Liver (tissue), 9 donors: ENCODE measurements around the gene KIT. TPM values are rescaled to one million over a fixed set of nuclear protein-coding genes. Genes with fewer than 3 reads are reported as not detected.

Experiments used
- DNase-seq: peaks from one replicate; pipeline ENCODE4 v3.0.0-alpha.2; 2017; ENCODE audit warnings: low spot score
- H3K27ac ChIP-seq, 2 donors: one replicate each; pipeline ENCODE4 v1.7.0; 2013; ENCODE audit warnings: inconsistent platforms in 2 of 2, low read length in 2 of 2, control low read depth in 1 of 2, low read depth in 1 of 2, mild to moderate bottlenecking in 1 of 2
- H3K27me3 ChIP-seq, 4 donors: one replicate each; pipeline versions ENCODE4 v1.6.1 to v1.7.0; 2013; ENCODE audit warnings: low read length in 3 of 4, inconsistent platforms in 1 of 4, mild to moderate bottlenecking in 1 of 4, moderate library complexity in 1 of 4; ENCODE audit not compliant: control insufficient read depth in 4 of 4, insufficient read depth in 4 of 4
- H3K36me3 ChIP-seq, 4 donors: one replicate each; pipeline versions ENCODE4 v1.6.1 to v1.7.0; 2013; ENCODE audit warnings: low read length in 3 of 4, mild to moderate bottlenecking in 3 of 4, low read depth in 1 of 4, moderate library complexity in 1 of 4; ENCODE audit not compliant: control insufficient read depth in 4 of 4, insufficient read depth in 3 of 4
- H3K4me1 ChIP-seq, 4 donors: one replicate each; pipeline versions ENCODE4 v1.6.1 to v1.7.0; 2013; ENCODE audit warnings: low read length in 3 of 4, mild to moderate bottlenecking in 3 of 4, moderate library complexity in 1 of 4; ENCODE audit not compliant: control insufficient read depth in 4 of 4, insufficient read depth in 4 of 4
- H3K4me3 ChIP-seq, 3 donors: one replicate each; pipeline versions ENCODE4 v1.6.1 to v1.7.0; 2013; ENCODE audit warnings: low read length in 3 of 3, control low read depth in 1 of 3, low read depth in 1 of 3, mild to moderate bottlenecking in 1 of 3
- H3K9ac ChIP-seq, 2 donors: one replicate each; pipeline ENCODE4 v1.7.0; 2013; ENCODE audit warnings: low read length in 2 of 2, mild to moderate bottlenecking in 2 of 2, moderate library complexity in 2 of 2, control low read depth in 1 of 2, low read depth in 1 of 2
- H3K9me3 ChIP-seq, 4 donors: one replicate each; pipeline versions ENCODE4 v1.6.1 to v1.7.0; 2013; ENCODE audit warnings: low read length in 3 of 4; ENCODE audit not compliant: control insufficient read depth in 4 of 4
- EGR1 ChIP-seq, 2 donors: IDR thresholded peaks; 2 replicates each; pipeline ENCODE4 v1.6.1; 2016 to 2018; ENCODE audit warnings: antibody characterized with exemption in 2 of 2, low read depth in 2 of 2
- FOXA1 ChIP-seq: IDR thresholded peaks from 2 replicates; pipeline ENCODE4 v1.6.1; 2016; ENCODE audit warnings: antibody characterized with exemption
- FOXA2 ChIP-seq: IDR thresholded peaks from 2 replicates; pipeline ENCODE4 v1.6.1; 2016; ENCODE audit warnings: antibody characterized with exemption
- GABPA ChIP-seq, 2 donors: IDR thresholded peaks in 1 of 2; conservative IDR thresholded peaks in 1 of 2; 2 replicates each; pipeline ENCODE4 v1.6.1; 2016; ENCODE audit warnings: antibody characterized with exemption in 2 of 2, mild to moderate bottlenecking in 1 of 2, moderate library complexity in 1 of 2
- HNF4A ChIP-seq, 2 donors: conservative IDR thresholded peaks; 2 replicates each; pipeline ENCODE4 v1.6.1; 2016; ENCODE audit warnings: antibody characterized with exemption in 2 of 2, mild to moderate bottlenecking in 2 of 2
- HNF4G ChIP-seq: IDR thresholded peaks from 2 replicates; pipeline ENCODE4 v1.6.1; 2016; ENCODE audit warnings: antibody characterized with exemption
- JUND ChIP-seq, 2 donors: IDR thresholded peaks; 2 replicates each; pipeline ENCODE4 v1.6.1; 2016; ENCODE audit warnings: antibody characterized with exemption in 2 of 2
- NR2F2 ChIP-seq: IDR thresholded peaks from 2 replicates; pipeline ENCODE4 v1.6.1; 2016; ENCODE audit warnings: antibody characterized with exemption
- RAD21 ChIP-seq, 2 donors: IDR thresholded peaks; 2 replicates each; pipeline ENCODE4 v1.6.1; 2016; ENCODE audit warnings: antibody characterized with exemption in 2 of 2, mild to moderate bottlenecking in 2 of 2
- RXRA ChIP-seq, 2 donors: IDR thresholded peaks; 2 replicates each; pipeline ENCODE4 v1.6.1; 2017 to 2018; ENCODE audit warnings: antibody characterized with exemption in 2 of 2, mild to moderate bottlenecking in 1 of 2
- SP1 ChIP-seq: IDR thresholded peaks from 2 replicates; pipeline ENCODE4 v1.6.1; 2018; ENCODE audit warnings: antibody characterized with exemption, mild to moderate bottlenecking
- TAF1 ChIP-seq: conservative IDR thresholded peaks from 2 replicates; pipeline ENCODE4 v1.6.1; 2016; ENCODE audit warnings: antibody characterized with exemption, mild to moderate bottlenecking
- ZBTB33 ChIP-seq: IDR thresholded peaks from 2 replicates; pipeline ENCODE4 v1.6.1; 2016; ENCODE audit warnings: antibody characterized with exemption
- WGBS: extraction: QIAGEN DNeasy Blood & Tissue Kit; methylation state at CpG from one replicate; pipeline ENCODE4 v1.1.7; 2013; 5-methylcytosine and 5-hydroxymethylcytosine counted together
- polyA plus RNA-seq, 2 donors: library from polyadenylated mRNA; stranded (reverse) in 1 of 2; unstranded in 1 of 2; fragments of 200-250 nt in 1 of 2; fragments of >200 nt in 1 of 2; fragmentation: Nextera tagmentation in 1 of 2; extraction: Ambion mirVana in 1 of 2; gene quantifications; one replicate each; pipeline versions ENCODE4 v1.2.1 to v1.2.3, GENCODE V29; 2013 to 2015
- total RNA-seq, 2 donors: library from RNA; depleted of rRNA; stranded (reverse); fragments of >200 nt; gene quantifications; one replicate each; pipeline ENCODE4 v1.2.3, GENCODE V29; 2014
- TF ChIP-seq, protein P1 (sequence below): IDR thresholded peaks from 2 replicates; pipeline ENCODE4 v1.6.1; 2016; ENCODE audit warnings: antibody characterized with exemption, mild to moderate bottlenecking
- TF ChIP-seq, protein P2 (sequence below): IDR thresholded peaks from 2 replicates; pipeline ENCODE4 v1.6.1; 2016; ENCODE audit warnings: antibody characterized with exemption
- TF ChIP-seq, protein P3 (sequence below): fragments of 150-350 bp; IDR thresholded peaks from 2 replicates; pipeline ENCODE4 v1.5.1; 2017; ENCODE audit warnings: improper control_type of control experiment, low read depth, low read length; ENCODE audit not compliant: missing input control
- donor health status: healthy.
- donor health status: healthy.
- donor health status: healthy.
- donor health status: healthy.
- donor health status: healthy.

The KIT gene
- total and polyA plus RNA-seq, 4 donors: 0.06 to 5.5 (median 0.96) TPM

DNA sequence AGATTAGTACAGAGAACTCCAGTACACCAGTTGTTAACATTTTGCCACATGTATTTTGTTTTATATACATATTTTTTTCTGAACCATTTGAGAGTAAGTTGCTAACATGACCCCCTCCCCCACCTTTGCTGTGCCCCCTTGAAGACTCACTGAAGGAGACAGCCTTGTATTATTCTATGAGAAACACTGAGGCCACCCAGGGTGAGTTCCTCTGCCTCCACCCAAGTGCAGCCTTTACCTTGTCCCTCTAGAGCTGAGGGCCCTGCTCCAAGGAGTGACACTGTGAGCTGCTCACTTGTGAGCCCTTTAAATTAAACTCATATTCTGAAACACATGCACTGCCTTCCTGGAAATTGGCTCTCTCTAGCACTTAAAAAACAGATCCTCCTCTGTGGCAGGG lies 21.1 kb downstream of the KIT start:
- Histone ChIP-seq H3K27me3 (no peaks in the 10 kb centered on the region), H3K27ac (no peak overlapping the region), H3K4me1 (no peaks in the 10 kb centered on the region), H3K4me3 (no peak overlapping the region), H3K36me3 (no peaks in the 10 kb centered on the region), H3K9ac (no peak overlapping the region), H3K9me3 (no peaks in the 10 kb centered on the region)
- DNase-seq: no peak
- TF ChIP-seq NR2F2: no peak
- TF ChIP-seq HNF4G: no peak
- TF ChIP-seq, protein P1, sequence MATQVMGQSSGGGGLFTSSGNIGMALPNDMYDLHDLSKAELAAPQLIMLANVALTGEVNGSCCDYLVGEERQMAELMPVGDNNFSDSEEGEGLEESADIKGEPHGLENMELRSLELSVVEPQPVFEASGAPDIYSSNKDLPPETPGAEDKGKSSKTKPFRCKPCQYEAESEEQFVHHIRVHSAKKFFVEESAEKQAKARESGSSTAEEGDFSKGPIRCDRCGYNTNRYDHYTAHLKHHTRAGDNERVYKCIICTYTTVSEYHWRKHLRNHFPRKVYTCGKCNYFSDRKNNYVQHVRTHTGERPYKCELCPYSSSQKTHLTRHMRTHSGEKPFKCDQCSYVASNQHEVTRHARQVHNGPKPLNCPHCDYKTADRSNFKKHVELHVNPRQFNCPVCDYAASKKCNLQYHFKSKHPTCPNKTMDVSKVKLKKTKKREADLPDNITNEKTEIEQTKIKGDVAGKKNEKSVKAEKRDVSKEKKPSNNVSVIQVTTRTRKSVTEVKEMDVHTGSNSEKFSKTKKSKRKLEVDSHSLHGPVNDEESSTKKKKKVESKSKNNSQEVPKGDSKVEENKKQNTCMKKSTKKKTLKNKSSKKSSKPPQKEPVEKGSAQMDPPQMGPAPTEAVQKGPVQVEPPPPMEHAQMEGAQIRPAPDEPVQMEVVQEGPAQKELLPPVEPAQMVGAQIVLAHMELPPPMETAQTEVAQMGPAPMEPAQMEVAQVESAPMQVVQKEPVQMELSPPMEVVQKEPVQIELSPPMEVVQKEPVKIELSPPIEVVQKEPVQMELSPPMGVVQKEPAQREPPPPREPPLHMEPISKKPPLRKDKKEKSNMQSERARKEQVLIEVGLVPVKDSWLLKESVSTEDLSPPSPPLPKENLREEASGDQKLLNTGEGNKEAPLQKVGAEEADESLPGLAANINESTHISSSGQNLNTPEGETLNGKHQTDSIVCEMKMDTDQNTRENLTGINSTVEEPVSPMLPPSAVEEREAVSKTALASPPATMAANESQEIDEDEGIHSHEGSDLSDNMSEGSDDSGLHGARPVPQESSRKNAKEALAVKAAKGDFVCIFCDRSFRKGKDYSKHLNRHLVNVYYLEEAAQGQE: no peak
- no peak for TF ChIP-seq ZBTB33
- no peak for TF ChIP-seq EGR1 (IDR thresholded peaks at IDR 0.05; ENCODE audit: low read depth in 2 of 2)
- TF ChIP-seq SP1: no peak
- no peak for TF ChIP-seq GABPA (IDR thresholded peaks at IDR 0.05 in 1 of 2, conservative IDR thresholded peaks at IDR 0.05 in 1 of 2)
- no peak for TF ChIP-seq TAF1
- no peak for TF ChIP-seq RXRA (IDR thresholded peaks at IDR 0.05)
- no peak for TF ChIP-seq JUND (IDR thresholded peaks at IDR 0.05)
- TF ChIP-seq HNF4A (conservative IDR thresholded peaks at IDR 0.05): no peak
- no peak for TF ChIP-seq FOXA1
- no peak for TF ChIP-seq FOXA2
- TF ChIP-seq, protein P2, sequence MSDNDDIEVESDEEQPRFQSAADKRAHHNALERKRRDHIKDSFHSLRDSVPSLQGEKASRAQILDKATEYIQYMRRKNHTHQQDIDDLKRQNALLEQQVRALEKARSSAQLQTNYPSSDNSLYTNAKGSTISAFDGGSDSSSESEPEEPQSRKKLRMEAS: no peak

DNA sequence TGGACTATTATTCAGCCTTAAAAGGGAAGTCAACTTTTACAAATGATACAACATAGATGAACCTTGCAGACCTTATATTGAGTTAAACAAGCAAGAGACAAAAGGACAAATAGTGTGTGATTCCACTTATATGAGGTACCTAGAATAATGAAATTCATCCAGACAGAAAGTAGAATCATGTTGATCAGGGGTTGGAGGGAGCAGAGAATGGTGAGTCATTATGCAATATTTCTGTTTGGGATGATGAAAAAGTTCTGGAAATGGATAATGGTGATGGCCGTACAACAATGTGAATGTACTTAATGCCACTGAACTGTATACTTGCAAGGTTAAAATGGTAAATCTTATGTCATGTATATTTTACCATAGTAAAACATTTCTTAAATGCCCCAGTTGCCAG lies 22.1 kb downstream of the KIT start:
- WGBS: 92% methylated on average over 1 of the region's 1 CpG
- DNase-seq: no peak
- H3K36me3 ChIP-seq: no peaks in the 10 kb centered on the region
- H3K4me3 ChIP-seq: no peak overlapping the region
- no peaks in the 10 kb centered on the region for H3K9me3 ChIP-seq
- no peak overlapping the region for H3K27ac ChIP-seq
- H3K9ac ChIP-seq: no peak overlapping the region
- TF ChIP-seq, protein P3, sequence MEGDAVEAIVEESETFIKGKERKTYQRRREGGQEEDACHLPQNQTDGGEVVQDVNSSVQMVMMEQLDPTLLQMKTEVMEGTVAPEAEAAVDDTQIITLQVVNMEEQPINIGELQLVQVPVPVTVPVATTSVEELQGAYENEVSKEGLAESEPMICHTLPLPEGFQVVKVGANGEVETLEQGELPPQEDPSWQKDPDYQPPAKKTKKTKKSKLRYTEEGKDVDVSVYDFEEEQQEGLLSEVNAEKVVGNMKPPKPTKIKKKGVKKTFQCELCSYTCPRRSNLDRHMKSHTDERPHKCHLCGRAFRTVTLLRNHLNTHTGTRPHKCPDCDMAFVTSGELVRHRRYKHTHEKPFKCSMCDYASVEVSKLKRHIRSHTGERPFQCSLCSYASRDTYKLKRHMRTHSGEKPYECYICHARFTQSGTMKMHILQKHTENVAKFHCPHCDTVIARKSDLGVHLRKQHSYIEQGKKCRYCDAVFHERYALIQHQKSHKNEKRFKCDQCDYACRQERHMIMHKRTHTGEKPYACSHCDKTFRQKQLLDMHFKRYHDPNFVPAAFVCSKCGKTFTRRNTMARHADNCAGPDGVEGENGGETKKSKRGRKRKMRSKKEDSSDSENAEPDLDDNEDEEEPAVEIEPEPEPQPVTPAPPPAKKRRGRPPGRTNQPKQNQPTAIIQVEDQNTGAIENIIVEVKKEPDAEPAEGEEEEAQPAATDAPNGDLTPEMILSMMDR: no peak
- no peak for TF ChIP-seq HNF4G
- TF ChIP-seq, protein P2: no peak
- no peak for TF ChIP-seq FOXA1
- TF ChIP-seq HNF4A (conservative IDR thresholded peaks at IDR 0.05): no peak
- no peak for TF ChIP-seq GABPA (IDR thresholded peaks at IDR 0.05 in 1 of 2, conservative IDR thresholded peaks at IDR 0.05 in 1 of 2)
- TF ChIP-seq RAD21 (IDR thresholded peaks at IDR 0.05): no peak
- no peak for TF ChIP-seq ZBTB33
- TF ChIP-seq TAF1: no peak
- no peaks in the 10 kb centered on the region for H3K27me3 ChIP-seq
- no peaks in the 10 kb centered on the region for H3K4me1 ChIP-seq
